Measurements from ENCODE around the gene EPHA4. TPM values are rescaled to one million over a fixed set of nuclear protein-coding genes. Genes with fewer than 3 reads are reported as not detected.

Gene EPHA4
- total RNA-seq, 2 donors from 2014 or later: 8.9 to 17.1 TPM

DNA sequence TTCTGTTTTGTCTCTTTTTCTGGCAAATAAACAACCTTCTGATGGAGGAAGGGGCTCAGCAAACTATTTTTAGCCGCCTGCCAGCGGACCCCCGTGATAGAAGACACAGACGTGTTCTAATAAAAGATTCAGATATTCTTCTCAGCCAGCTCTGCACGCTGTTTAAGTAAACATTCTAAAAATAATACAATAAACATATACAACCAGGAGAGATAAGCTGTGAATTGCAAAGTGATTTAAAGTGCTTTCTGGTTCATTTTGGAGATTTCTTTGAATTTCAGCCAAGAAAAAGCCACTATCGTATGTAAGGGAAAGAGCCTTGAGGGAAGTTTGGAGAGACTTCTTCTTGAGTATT, 201.3 kb downstream of the EPHA4 start:
- TF ChIP-seq, protein P1, sequence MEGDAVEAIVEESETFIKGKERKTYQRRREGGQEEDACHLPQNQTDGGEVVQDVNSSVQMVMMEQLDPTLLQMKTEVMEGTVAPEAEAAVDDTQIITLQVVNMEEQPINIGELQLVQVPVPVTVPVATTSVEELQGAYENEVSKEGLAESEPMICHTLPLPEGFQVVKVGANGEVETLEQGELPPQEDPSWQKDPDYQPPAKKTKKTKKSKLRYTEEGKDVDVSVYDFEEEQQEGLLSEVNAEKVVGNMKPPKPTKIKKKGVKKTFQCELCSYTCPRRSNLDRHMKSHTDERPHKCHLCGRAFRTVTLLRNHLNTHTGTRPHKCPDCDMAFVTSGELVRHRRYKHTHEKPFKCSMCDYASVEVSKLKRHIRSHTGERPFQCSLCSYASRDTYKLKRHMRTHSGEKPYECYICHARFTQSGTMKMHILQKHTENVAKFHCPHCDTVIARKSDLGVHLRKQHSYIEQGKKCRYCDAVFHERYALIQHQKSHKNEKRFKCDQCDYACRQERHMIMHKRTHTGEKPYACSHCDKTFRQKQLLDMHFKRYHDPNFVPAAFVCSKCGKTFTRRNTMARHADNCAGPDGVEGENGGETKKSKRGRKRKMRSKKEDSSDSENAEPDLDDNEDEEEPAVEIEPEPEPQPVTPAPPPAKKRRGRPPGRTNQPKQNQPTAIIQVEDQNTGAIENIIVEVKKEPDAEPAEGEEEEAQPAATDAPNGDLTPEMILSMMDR (IDR thresholded peaks at IDR 0.05): no peak
- intact Hi-C loops (cut with DNase I): no loop called here
- Histone ChIP-seq H3K27ac (no peak overlapping the region), H3K4me1 (no peaks in the 10 kb centered on the region), H3K27me3 (no peaks in the 10 kb centered on the region), H3K4me3 (no peak overlapping the region), H3K9me3 (no peaks in the 10 kb centered on the region), H3K36me3 (no peaks in the 10 kb centered on the region), H3K9ac (ENCODE audit: low read depth in 2 of 2, low read length in 2 of 2) (no peak overlapping the region)
- DNase-seq: no peak

- DNase-seq: no peak
- Histone ChIP-seq H3K9me3 (no peaks in the 10 kb centered on the region), H3K4me1 (no peaks in the 10 kb centered on the region), H3K4me3 (no peak overlapping the region), H3K27ac (no peak overlapping the region), H3K36me3 (no peaks in the 10 kb centered on the region), H3K9ac (ENCODE audit: low read depth in 2 of 2, low read length in 2 of 2) (no peak overlapping the region), H3K27me3 (no peaks in the 10 kb centered on the region)
- intact Hi-C loops (cut with DNase I): no loop called here
- TF ChIP-seq, protein P1 (IDR thresholded peaks at IDR 0.05): no peak
Measured at GRCh38 chr2:221370076-221370856, 201.8 kb downstream of the EPHA4 start.
